Measurements from ENCODE around the gene OLFM2. TPM values are rescaled to one million over a fixed set of nuclear protein-coding genes. Genes with fewer than 3 reads are reported as not detected.
A peak's percentile ranks its signal among the peaks of the same experiment; 100 is the strongest.

OLFM2 gene
- total RNA-seq, 1 donor from 2014 or later, result 7.3 TPM

DNA sequence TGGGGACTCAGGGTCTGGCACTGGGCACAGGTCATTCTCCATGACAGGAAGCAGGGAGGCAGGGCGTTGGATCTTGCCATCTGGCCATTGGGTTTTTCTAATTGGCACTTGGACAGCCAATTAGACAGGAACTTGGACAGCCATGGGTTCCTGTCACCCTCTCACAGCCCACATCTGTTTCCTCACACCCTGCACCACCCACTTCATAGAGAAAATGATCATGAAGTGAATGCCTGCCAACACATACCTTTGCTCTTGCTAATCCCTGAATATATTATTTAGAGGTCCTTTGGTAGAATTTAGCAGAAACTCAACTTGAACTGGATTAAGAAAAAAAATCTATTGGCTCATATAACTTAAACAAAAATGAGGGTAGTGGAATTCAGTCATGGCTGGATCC is 4.9 kb upstream of the OLFM2 start:
- Mint-ChIP-seq H3K4me1 (peaks cover 14% of the 10 kb centered on the region), H3K36me3 (ENCODE audit: low read depth) (no peaks in the 10 kb centered on the region), H3K27me3 (ENCODE audit: low read depth) (peaks cover 51% of the 10 kb centered on the region), H3K9me3 (peaks cover 10% of the 10 kb centered on the region), H3K4me3 (no peak overlapping the region), H3K27ac (ENCODE audit: unreplicated experiment) (no peak overlapping the region)
- no peak for DNase-seq (ENCODE audit: low read depth, low spot score)
- TF ChIP-seq, protein P1, sequence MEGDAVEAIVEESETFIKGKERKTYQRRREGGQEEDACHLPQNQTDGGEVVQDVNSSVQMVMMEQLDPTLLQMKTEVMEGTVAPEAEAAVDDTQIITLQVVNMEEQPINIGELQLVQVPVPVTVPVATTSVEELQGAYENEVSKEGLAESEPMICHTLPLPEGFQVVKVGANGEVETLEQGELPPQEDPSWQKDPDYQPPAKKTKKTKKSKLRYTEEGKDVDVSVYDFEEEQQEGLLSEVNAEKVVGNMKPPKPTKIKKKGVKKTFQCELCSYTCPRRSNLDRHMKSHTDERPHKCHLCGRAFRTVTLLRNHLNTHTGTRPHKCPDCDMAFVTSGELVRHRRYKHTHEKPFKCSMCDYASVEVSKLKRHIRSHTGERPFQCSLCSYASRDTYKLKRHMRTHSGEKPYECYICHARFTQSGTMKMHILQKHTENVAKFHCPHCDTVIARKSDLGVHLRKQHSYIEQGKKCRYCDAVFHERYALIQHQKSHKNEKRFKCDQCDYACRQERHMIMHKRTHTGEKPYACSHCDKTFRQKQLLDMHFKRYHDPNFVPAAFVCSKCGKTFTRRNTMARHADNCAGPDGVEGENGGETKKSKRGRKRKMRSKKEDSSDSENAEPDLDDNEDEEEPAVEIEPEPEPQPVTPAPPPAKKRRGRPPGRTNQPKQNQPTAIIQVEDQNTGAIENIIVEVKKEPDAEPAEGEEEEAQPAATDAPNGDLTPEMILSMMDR (conservative IDR thresholded peaks at IDR 0.05), result no peak

DNA sequence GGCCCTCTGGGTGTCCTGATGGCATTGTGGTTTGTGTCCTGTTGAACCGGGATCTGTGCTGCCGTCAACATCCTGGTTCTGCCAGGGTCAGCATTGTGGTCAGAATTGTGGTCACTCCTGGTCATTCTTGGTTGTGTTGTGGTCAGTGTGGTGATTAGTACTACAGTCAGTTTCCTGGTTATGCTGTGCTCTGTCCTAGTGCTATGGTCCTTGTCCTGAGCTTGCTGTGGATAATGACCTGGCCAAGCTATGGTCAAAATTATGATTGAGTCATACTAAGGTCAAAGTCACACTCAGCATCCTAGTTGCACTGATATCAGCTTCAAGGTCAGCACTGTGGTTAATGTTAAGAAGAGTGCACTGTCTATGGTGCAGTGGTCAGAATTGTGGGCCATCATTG is 4.5 kb upstream of the OLFM2 start:
- no peak for DNase-seq (ENCODE audit: low read depth, low spot score)
- peaks cover 52% of the 10 kb centered on the region for H3K27me3 Mint-ChIP-seq (ENCODE audit: low read depth)
- peaks cover 14% of the 10 kb centered on the region for H3K4me1 Mint-ChIP-seq
- peak overlapping the region; percentile 32 for H3K4me3 Mint-ChIP-seq
- H3K9me3 Mint-ChIP-seq, result peaks cover 10% of the 10 kb centered on the region
- TF ChIP-seq, protein P1 (conservative IDR thresholded peaks at IDR 0.05), result no peak
- H3K36me3 Mint-ChIP-seq (ENCODE audit: low read depth), result no peaks in the 10 kb centered on the region
- H3K27ac Mint-ChIP-seq (ENCODE audit: unreplicated experiment), result no peak overlapping the region

DNA sequence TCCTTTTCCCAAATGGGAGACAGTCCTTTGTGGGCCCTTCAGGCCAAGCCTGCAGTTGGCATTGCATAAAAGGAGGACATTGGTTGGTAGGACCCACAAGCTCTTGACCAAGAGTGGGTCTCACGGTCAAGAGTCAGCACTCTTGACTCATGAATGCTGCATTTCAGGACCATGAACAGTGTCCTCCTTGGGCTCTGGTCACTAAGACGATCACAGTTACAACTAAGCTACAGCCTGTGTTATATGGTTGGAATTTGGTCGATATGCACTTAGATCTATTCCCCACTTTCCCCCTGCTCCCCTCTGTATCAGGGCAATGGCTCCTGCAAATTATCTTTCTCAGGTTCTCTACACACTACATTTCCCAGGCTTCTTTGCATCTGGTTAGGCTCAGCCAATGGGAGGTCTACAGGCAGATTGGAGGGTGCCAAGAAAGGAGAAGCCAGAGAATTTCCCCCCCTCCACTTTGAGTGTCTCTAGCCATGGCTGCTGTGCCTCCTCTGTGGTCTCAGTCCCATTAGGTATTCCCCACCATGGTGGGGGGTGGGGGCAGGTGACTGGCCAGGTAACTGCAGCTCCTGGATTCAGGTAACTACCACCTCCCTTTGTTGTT is 3.1 kb upstream of the OLFM2 start:
- peaks cover 10% of the 10 kb centered on the region for H3K9me3 Mint-ChIP-seq
- DNase-seq (ENCODE audit: low read depth, low spot score), result no peak
- no peak overlapping the region for H3K27ac Mint-ChIP-seq (ENCODE audit: unreplicated experiment)
- H3K27me3 Mint-ChIP-seq (ENCODE audit: low read depth), result peaks cover 64% of the 10 kb centered on the region
- TF ChIP-seq, protein P1 (conservative IDR thresholded peaks at IDR 0.05), result no peak
- peak overlapping the region; percentile 54 for H3K4me3 Mint-ChIP-seq
- H3K36me3 Mint-ChIP-seq (ENCODE audit: low read depth), result no peaks in the 10 kb centered on the region
- peaks cover 20% of the 10 kb centered on the region for H3K4me1 Mint-ChIP-seq

DNA sequence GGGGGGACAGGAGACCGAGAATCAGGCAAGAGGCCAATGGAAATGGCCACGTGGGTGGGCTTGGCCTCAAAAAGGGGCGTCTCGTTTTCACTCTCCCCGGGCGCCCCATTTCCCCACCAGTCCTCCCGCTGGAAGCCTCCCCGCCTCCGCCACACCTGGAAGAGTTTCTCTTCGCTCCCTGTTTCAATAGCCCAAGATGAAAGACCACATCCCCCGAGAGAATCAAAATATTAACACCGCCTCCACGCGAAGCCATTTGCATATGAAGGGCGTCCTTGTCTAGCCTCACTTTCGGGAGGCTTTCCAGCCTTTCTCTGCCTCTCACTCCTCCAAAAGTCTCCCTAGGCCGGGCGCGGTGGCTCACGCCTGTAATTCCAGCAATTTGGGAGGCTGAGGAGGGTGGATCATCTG is 691 bp upstream of the OLFM2 start:
- peaks cover 28% of the 10 kb centered on the region for H3K4me1 Mint-ChIP-seq
- no peak for DNase-seq (ENCODE audit: low read depth, low spot score)
- H3K9me3 Mint-ChIP-seq, result peaks cover 10% of the 10 kb centered on the region
- TF ChIP-seq, protein P1 (conservative IDR thresholded peaks at IDR 0.05), result no peak
- peak overlapping the region; percentile 81 for H3K4me3 Mint-ChIP-seq
- peak overlapping the region; percentile 2 for H3K27ac Mint-ChIP-seq (ENCODE audit: unreplicated experiment)
- H3K27me3 Mint-ChIP-seq (ENCODE audit: low read depth), result peaks cover 64% of the 10 kb centered on the region
- H3K36me3 Mint-ChIP-seq (ENCODE audit: low read depth), result no peaks in the 10 kb centered on the region

DNA sequence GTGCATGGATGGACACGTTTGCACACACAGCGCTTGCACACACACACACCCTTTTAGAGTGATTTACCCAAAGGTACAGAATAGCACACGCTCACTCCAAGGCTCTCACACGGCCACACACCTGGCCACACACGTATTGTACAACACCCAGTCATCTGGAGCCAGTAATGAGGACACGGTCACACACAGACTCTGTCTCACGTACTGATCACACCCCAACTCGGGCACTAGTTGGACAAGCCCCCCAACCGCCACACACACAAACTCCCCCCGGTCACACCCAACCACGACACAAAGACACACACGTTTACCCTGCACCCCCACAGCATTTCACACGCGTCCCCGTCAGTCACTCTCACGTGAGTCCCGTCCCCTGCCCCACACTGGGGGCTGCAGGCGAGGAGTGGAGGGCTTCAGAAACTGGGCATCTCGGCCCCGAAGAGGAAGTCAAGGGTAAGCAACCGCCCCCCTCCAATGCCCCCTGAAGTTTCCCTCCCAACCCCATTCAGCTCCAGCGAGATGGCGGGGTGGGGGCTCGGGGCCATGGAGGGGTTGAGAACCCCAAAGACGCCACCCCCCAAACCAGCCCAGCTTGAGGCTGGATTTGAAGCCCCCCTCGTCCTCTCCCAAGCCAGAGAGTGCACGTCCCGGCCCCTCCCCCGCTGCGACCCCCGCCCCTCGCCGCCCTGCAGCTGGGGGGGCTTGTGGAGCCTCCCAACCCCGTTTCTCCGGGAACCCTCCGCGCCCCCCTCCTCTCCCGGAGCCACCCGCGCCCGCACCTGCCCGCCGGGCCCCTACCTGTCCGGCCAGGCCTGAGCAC is 599 bp downstream of the OLFM2 start:
- Mint-ChIP-seq H3K27me3 (ENCODE audit: low read depth) (peaks cover 56% of the 10 kb centered on the region), H3K4me1 (peaks cover 31% of the 10 kb centered on the region), H3K9me3 (peaks cover 3% of the 10 kb centered on the region), H3K4me3 (peak overlapping the region; percentile 88), H3K27ac (ENCODE audit: unreplicated experiment) (peak overlapping the region; percentile 75), H3K36me3 (ENCODE audit: low read depth) (no peaks in the 10 kb centered on the region)
- TF ChIP-seq, protein P1 (conservative IDR thresholded peaks at IDR 0.05), result no peak
- DNase-seq (ENCODE audit: low read depth, low spot score), result no peak

Measured in neural crest cell (in vitro differentiated cells).